Neutrophil (primary cell): ENCODE measurements around the gene INHBB.

ENCODE experiments used
- H3K27ac ChIP-seq: fragments of 200-600 bp; sonication (generic); 2 replicates; pipeline ENCODE4 v1.5.1; 2016; ENCODE audit warnings: mild to moderate bottlenecking, moderate library complexity
- H3K27me3 ChIP-seq: fragments of 200-600 bp; sonication (generic); 2 replicates; pipeline ENCODE4 v1.6.0; 2016; ENCODE audit warnings: mild to moderate bottlenecking
- H3K36me3 ChIP-seq: fragments of 200-600 bp; sonication (generic); 2 replicates; pipeline ENCODE4 v1.5.1; 2017
- H3K4me1 ChIP-seq, 2 experiments: fragments of 200-600 bp in 1 of 2; sonication (generic) in 1 of 2; 1 replicate in 1 of 2; 2 replicates in 1 of 2; pipeline versions ENCODE4 v1.5.1 to v1.6.1; 2013 to 2016; ENCODE audit warnings: low read depth in 1 of 2, low read length in 1 of 2, mild to moderate bottlenecking in 1 of 2, moderate library complexity in 1 of 2; ENCODE audit not compliant: control insufficient read depth in 1 of 2, insufficient read depth in 1 of 2
- H3K4me3 ChIP-seq, 2 experiments: fragments of 200-600 bp in 1 of 2; sonication (generic) in 1 of 2; 1 replicate in 1 of 2; 2 replicates in 1 of 2; pipeline ENCODE4 v1.5.1; 2013 to 2016; ENCODE audit warnings: low read depth in 1 of 2, low read length in 1 of 2, mild to moderate bottlenecking in 1 of 2, moderate library complexity in 1 of 2
- H3K9me3 ChIP-seq: fragments of 200-600 bp; sonication (generic); 2 replicates; pipeline ENCODE4 v1.5.1; 2016
- CTCF ChIP-seq: fragments of 200-600 bp; sonication (generic); IDR thresholded peaks from 2 replicates; pipeline ENCODE4 v1.5.1; 2016; ENCODE audit warnings: antibody characterized with exemption

Gene INHBB

GRCh38 chr2:120343100-120343432 lies 2.9 kb upstream of the INHBB start:
- TF ChIP-seq CTCF: no peak
- Histone ChIP-seq H3K27me3 (peaks cover 58% of the 10 kb centered on the region), H3K4me3 (peak overlapping the region; percentile 70 to 75), H3K36me3 (no peaks in the 10 kb centered on the region), H3K27ac (no peak overlapping the region), H3K4me1 (peaks cover 87 to 89% of the 10 kb centered on the region in 2 experiments), H3K9me3 (no peaks in the 10 kb centered on the region)

DNA sequence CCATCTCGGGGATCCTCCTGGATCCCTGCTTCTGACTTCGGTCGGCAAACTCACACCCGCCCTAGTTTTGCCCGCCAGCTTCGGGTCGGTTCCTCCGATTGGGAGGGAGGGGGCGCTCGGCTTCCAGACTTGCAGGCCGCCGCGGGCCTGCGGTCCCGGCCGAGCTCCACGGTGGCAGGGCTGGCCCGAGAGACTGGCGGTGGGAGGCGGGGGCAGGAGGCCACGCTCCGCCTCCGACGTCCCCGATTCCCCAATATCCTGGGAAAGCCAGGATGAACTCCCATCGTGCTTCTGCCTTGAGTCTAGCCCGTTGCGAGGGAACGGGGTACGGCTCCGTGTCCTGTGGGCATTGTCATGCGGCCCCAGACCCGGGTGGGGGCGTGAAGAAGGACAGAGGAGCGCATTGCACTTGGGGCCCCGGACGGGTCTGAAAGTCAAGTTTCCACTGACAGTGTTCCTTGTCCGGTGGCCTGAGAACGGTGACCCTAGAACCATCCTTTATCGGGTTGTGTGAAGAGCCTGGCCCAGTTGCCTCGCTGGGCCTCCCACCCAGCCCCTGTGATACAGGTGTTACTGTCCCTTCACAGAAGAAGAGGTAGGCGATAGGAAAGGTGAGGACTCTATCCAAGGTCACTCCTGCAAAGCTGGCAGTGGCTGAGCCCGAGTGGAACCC lies 2.4 kb upstream of the INHBB start:
- peaks cover 82 to 83% of the 10 kb centered on the region in 2 experiments for H3K4me1 ChIP-seq
- TF ChIP-seq CTCF: peak; percentile 69
- H3K27ac ChIP-seq: no peak overlapping the region
- H3K27me3 ChIP-seq: peaks cover 63% of the 10 kb centered on the region
- H3K36me3 ChIP-seq: no peaks in the 10 kb centered on the region
- peak overlapping the region; percentile 70 to 75 for H3K4me3 ChIP-seq
- no peaks in the 10 kb centered on the region for H3K9me3 ChIP-seq

DNA sequence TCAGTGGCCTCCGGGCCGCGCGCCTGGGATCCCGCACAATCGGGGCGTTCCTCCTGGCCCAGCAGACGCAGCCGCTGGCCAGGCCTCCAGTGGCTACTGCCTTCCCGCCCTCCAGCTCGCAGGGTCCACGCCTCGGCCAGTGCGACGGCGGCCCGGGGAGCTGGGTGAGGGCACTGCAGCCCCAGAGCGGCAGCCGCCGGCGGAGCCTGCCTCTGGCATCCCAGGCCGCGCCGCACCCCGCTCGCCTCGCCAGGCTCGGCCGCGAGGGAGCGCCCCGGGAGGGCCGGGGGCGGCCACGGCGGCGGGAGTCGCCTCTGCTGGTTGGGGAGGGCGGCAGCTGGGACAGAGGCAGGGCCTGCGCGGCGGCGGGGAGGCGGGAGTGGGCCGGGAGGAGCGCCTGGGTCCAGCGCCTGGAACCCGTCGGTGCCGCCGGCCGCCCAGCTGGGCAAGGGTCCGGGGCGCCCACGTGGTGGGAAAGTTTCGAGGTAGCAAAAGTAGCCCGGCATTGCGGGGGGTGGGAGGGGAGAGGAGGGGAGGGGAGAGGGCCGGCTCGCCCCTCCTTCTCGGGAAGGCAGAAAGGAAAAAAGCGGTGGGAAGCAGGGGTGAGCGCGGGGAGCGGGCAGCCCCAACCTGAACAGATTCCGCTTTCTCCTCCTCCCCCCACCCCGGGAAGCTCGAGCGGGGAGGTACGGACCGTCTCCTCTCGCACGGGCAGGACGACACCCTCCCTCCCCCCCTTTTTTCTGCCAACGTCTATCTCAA lies 1.5 kb upstream of the INHBB start:
- H3K36me3 ChIP-seq: no peaks in the 10 kb centered on the region
- no peak for TF ChIP-seq CTCF
- H3K27me3 ChIP-seq: peaks cover 71% of the 10 kb centered on the region
- peak overlapping the region; percentile 6 for H3K27ac ChIP-seq
- peaks cover 73 to 75% of the 10 kb centered on the region in 2 experiments for H3K4me1 ChIP-seq
- peak overlapping the region; percentile 70 to 75 for H3K4me3 ChIP-seq
- no peaks in the 10 kb centered on the region for H3K9me3 ChIP-seq

DNA sequence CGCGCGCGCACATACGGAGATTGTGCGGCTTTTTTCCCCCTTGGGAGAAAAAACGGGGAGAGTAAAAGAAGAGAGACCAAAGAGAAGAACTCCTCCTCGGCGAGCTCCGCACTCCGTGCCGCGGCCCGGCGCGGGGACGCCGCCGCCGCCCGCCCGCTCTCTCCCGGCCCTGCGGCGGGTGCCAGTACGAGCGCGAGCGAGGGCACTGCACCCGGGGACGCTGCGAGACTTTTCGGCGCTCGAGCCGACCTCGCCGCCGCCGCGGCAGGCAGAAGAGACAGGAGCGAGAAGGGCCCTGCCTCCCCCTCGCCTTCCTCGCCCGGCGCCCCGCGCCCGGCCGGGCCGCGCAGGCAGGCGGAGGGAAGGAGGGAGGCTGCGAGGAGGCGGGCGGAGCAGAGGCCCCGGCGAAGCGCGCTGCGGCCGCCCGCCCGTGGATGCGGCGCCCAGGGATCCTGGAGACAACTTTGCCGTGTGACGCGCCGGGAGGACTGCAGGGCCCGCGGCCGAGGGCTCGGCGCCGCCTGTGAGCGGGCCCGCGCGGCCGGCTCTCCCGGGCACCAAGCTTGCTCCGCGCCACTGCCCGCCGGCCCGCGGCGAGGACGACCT lies 857 bp upstream of the INHBB start:
- TF ChIP-seq CTCF: no peak
- Histone ChIP-seq H3K4me3 (peak overlapping the region; percentile 70 to 75), H3K9me3 (no peaks in the 10 kb centered on the region), H3K36me3 (no peaks in the 10 kb centered on the region), H3K27ac (peak overlapping the region; percentile 6), H3K4me1 (peaks cover 66 to 68% of the 10 kb centered on the region in 2 experiments), H3K27me3 (peaks cover 78% of the 10 kb centered on the region)

DNA sequence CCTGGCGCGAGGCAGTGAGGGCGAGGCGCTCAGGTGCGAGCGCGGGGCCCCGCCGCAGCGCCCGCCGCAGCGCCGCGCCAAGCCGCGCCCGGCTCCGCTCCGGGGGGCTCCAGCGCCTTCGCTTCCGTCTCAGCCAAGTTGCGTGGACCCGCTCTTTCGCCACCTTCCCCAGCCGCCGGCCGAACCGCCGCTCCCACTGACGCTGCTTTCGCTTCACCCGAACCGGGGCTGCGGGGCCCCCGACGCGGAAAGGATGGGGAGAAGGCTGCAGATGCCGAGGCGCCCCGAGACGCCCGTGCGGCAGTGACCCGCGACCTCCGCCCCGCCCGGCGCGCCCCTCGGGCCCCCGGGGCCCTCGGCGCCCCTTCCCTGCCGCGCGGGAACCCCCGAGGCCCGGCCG lies 328 bp upstream of the INHBB start:
- Histone ChIP-seq H3K4me3 (peak overlapping the region; percentile 62 to 75), H3K27ac (no peak overlapping the region), H3K36me3 (no peaks in the 10 kb centered on the region), H3K27me3 (peaks cover 83% of the 10 kb centered on the region), H3K9me3 (no peaks in the 10 kb centered on the region), H3K4me1 (peaks cover 61 to 63% of the 10 kb centered on the region in 2 experiments)
- TF ChIP-seq CTCF: no peak
